CD4-positive, alpha-beta memory T cell (primary cell): ENCODE data around the gene CCN5. TPM values are rescaled to one million over a fixed set of nuclear protein-coding genes. Genes with fewer than 3 reads are reported as not detected.
A peak's percentile ranks its signal among the peaks of the same experiment; 100 is the strongest.

ENCODE experiments used
- CTCF ChIA-PET: fragments of 350-600 bp; sonication (Branson Sonifier 250); formaldehyde crosslinking; loops from one replicate; lab custom pipeline; 2021; ENCODE audit warnings: inconsistent platforms; ENCODE audit not compliant: partially characterized antibody; lab: Charles Lee
- POLR2A ChIA-PET: fragments of 350-600 bp; sonication (Branson Sonifier 250); formaldehyde crosslinking; loops from one replicate; lab custom pipeline; 2021; ENCODE audit not compliant: partially characterized antibody; lab: Charles Lee
- DNase-seq, 5 donors: peaks; one replicate each; pipeline versions ENCODE4 v3.0.0 to v3.0.0-alpha.2; 2020 to 2022; ENCODE audit warnings: mixed read lengths in 1 of 5
- H3K27ac ChIP-seq: one replicate; pipeline ENCODE4 v1.7.0; 2013; ENCODE audit warnings: low read depth, low read length
- H3K27me3 ChIP-seq: 2 replicates; pipeline ENCODE4 v1.7.0; 2013; ENCODE audit warnings: mild to moderate bottlenecking, low read length, moderate library complexity; ENCODE audit not compliant: insufficient read depth
- H3K36me3 ChIP-seq: 2 replicates; pipeline ENCODE4 v1.7.0; 2013; ENCODE audit warnings: mild to moderate bottlenecking, low read length, moderate library complexity; ENCODE audit not compliant: insufficient read depth
- H3K4me1 ChIP-seq: 2 replicates; pipeline ENCODE4 v1.7.0; 2013; ENCODE audit warnings: mild to moderate bottlenecking, low read length, moderate library complexity; ENCODE audit not compliant: insufficient read depth
- H3K4me3 ChIP-seq, 2 donors: one replicate each; pipeline ENCODE4 v1.7.0; 2013; ENCODE audit warnings: low read length in 2 of 2, mild to moderate bottlenecking in 1 of 2
- H3K9me3 ChIP-seq, 2 donors: one replicate each; pipeline ENCODE4 v1.7.0; 2013; ENCODE audit warnings: low read length in 2 of 2, control low read depth in 1 of 2; ENCODE audit not compliant: control insufficient read depth in 1 of 2
- H3K27ac Mint-ChIP-seq, 7 donors: one replicate each; pipeline ENCODE4 v1.8.0; 2020 to 2021; ENCODE audit warnings: mixed read lengths in 7 of 7, mild to moderate bottlenecking in 6 of 7, inconsistent platforms in 3 of 7, moderate library complexity in 3 of 7
- H3K27me3 Mint-ChIP-seq, 2 donors: one replicate each; pipeline ENCODE4 v1.8.0; 2020 to 2021; ENCODE audit warnings: mixed read lengths in 2 of 2
- H3K36me3 Mint-ChIP-seq, 2 donors: one replicate each; pipeline ENCODE4 v1.8.0; 2020 to 2021; ENCODE audit warnings: mixed read lengths in 2 of 2, inconsistent platforms in 1 of 2, mild to moderate bottlenecking in 1 of 2
- H3K4me1 Mint-ChIP-seq, 4 donors: one replicate each; pipeline ENCODE4 v1.8.0; 2020 to 2021; ENCODE audit warnings: mixed read lengths in 4 of 4, mild to moderate bottlenecking in 1 of 4
- H3K4me3 Mint-ChIP-seq, 8 donors: one replicate each; pipeline ENCODE4 v1.8.0; 2020 to 2021; ENCODE audit warnings: mixed read lengths in 8 of 8, mild to moderate bottlenecking in 7 of 8, moderate library complexity in 6 of 8, inconsistent platforms in 3 of 8
- H3K9me3 Mint-ChIP-seq, 8 donors: one replicate each; pipeline ENCODE4 v1.8.0; 2020 to 2021; ENCODE audit warnings: mixed read lengths in 8 of 8, mild to moderate bottlenecking in 5 of 8, inconsistent platforms in 3 of 8, moderate library complexity in 1 of 8
- intact Hi-C: fragments of 100-400 bp; cut with micrococcal nuclease; formaldehyde crosslinking; loops from one replicate; pipeline ENCODE4 v1.15.1; 2023
- polyA plus RNA-seq, 2 donors: library from polyadenylated mRNA; unstranded; fragments of 300-500 nt; fragmentation: Illumina TruSeq; gene quantifications; one replicate each; pipeline ENCODE4 v1.2.3, GENCODE V29; 2021
- total RNA-seq, 2 experiments: library from RNA; stranded (reverse); gene quantifications; one replicate each; pipeline ENCODE4 v1.2.3, GENCODE V29; 2021

CCN5 gene
- total and polyA plus RNA-seq, 4 experiments from 2014 or later = not detected

- intact Hi-C loops = loop anchor here (5.0 kb wide), 1 partner anchor 222 kb away; the partner anchor contains the start of gene STK4
- peak within 1 kb of the TSS in 3 of 7 donors; percentile 29 to 64 (median 42) for H3K27ac Mint-ChIP-seq
- H3K27me3 ChIP-seq = peaks cover 11% of the 10 kb centered on the region
- H3K4me3 Mint-ChIP-seq = peak within 1 kb of the TSS; percentile 66 to 87 (median 84)
- peaks cover 7 to 13% (median 11%) of the 10 kb centered on the region in 4 donors for H3K4me1 Mint-ChIP-seq
- peak within 1 kb of the TSS in 1 of 2 donors; percentile 32 for H3K4me3 ChIP-seq
- H3K36me3 Mint-ChIP-seq = no peaks in the 10 kb centered on the region
- peak in 4 of 5 donors; percentile 7 to 29 (median 17) for DNase-seq
- H3K27me3 Mint-ChIP-seq = peaks cover 14 to 16% of the 10 kb centered on the region in 2 donors
- peaks cover 5% of the 10 kb centered on the region for H3K4me1 ChIP-seq
- CTCF ChIA-PET = no interaction called here
- H3K27ac ChIP-seq = no peak within 1 kb of the TSS
- POLR2A ChIA-PET = no interaction called here
- H3K9me3 Mint-ChIP-seq = no peaks in the 10 kb centered on the region
- H3K9me3 ChIP-seq = no peaks in the 10 kb centered on the region
- no peaks in the 10 kb centered on the region for H3K36me3 ChIP-seq
Observed at GRCh38 chr20:44745598-44746366, 30.6 kb downstream of the CCN5 start, which contains the start of gene KCNK15. TSS of gene KCNK15 (plus strand) at chr20:44745865. CDS start at chr20:44745911, 46 bp downstream.

- Histone ChIP-seq H3K36me3 (no peaks in the 10 kb centered on the region), H3K27ac (no peak overlapping the region), H3K4me3 (peak overlapping the region in 1 of 2 donors; percentile 32), H3K4me1 (peaks cover 5% of the 10 kb centered on the region), H3K9me3 (no peaks in the 10 kb centered on the region), H3K27me3 (peaks cover 11% of the 10 kb centered on the region)
- intact Hi-C loops = loop anchor here (1.0 to 5.0 kb wide), 2 partner anchors 121 to 221 kb away; partner anchors contain the start of gene STK4
- POLR2A ChIA-PET = no interaction called here
- H3K27me3 Mint-ChIP-seq = peaks cover 14 to 19% of the 10 kb centered on the region in 2 donors
- DNase-seq = no peak
- peak overlapping the region; percentile 54 to 83 (median 76) for H3K4me3 Mint-ChIP-seq
- peaks cover 7 to 13% (median 11%) of the 10 kb centered on the region in 4 donors for H3K4me1 Mint-ChIP-seq
- no peaks in the 10 kb centered on the region for H3K36me3 Mint-ChIP-seq
- CTCF ChIA-PET = interaction anchor here (1.3 to 3.2 kb wide), 10 partner anchors 8 to 349 kb away, joined by 3 to 16 read pairs (median 4); no protein-coding TSS in a partner anchor
- no peaks in the 10 kb centered on the region for H3K9me3 Mint-ChIP-seq
- H3K27ac Mint-ChIP-seq = peak overlapping the region in 2 of 7 donors; percentile 42 to 64
Observed at GRCh38 chr20:44746367-44747165, 31.4 kb downstream of the CCN5 start.

- no peak overlapping the region for H3K4me3 ChIP-seq
- intact Hi-C loops = loop anchor here (1.0 to 5.0 kb wide), 2 partner anchors 120 to 220 kb away; partner anchors contain the start of gene STK4
- peak overlapping the region in 6 of 8 donors; percentile 34 to 58 (median 47) for H3K4me3 Mint-ChIP-seq
- peak; percentile 27 to 57 (median 43) for DNase-seq
- H3K4me1 Mint-ChIP-seq = peaks cover 7 to 13% (median 11%) of the 10 kb centered on the region in 4 donors
- H3K36me3 ChIP-seq = no peaks in the 10 kb centered on the region
- CTCF ChIA-PET = interaction anchor here (0.9 to 3.2 kb wide), 14 partner anchors 9 to 348 kb away, joined by 3 to 16 read pairs (median 4); no protein-coding TSS in a partner anchor
- no peak overlapping the region for H3K27ac Mint-ChIP-seq
- POLR2A ChIA-PET = no interaction called here
- H3K9me3 ChIP-seq = no peaks in the 10 kb centered on the region
- no peaks in the 10 kb centered on the region for H3K36me3 Mint-ChIP-seq
- peaks cover 5% of the 10 kb centered on the region for H3K4me1 ChIP-seq
- no peak overlapping the region for H3K27ac ChIP-seq
- no peaks in the 10 kb centered on the region for H3K9me3 Mint-ChIP-seq
- peaks cover 11% of the 10 kb centered on the region for H3K27me3 ChIP-seq
- H3K27me3 Mint-ChIP-seq = peaks cover 12 to 19% of the 10 kb centered on the region in 2 donors
Observed at GRCh38 chr20:44747166-44748004, 32.2 kb downstream of the CCN5 start.

DNA sequence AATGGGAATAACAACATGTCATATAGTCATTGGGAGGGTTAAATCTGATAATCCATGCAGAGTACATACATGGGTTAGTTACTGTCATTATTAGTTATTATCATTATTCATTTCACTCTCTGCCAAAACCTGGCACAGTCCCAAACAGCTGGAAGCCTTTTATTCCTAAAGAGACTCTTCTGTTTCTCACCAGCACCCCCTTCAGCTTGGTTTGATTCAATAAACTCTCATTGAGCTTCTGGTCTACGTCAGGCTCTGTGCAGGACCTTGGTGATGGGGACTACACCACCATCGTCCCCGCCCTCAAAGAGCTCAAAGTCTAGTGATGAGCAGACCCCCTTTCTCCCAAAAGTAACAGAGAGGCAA, 32.8 kb downstream of the CCN5 start:
- H3K9me3 ChIP-seq = no peaks in the 10 kb centered on the region
- H3K36me3 ChIP-seq = no peaks in the 10 kb centered on the region
- no peak overlapping the region for H3K4me3 ChIP-seq
- H3K4me3 Mint-ChIP-seq = no peak overlapping the region
- peaks cover 11% of the 10 kb centered on the region for H3K27me3 ChIP-seq
- no peaks in the 10 kb centered on the region for H3K36me3 Mint-ChIP-seq
- H3K4me1 Mint-ChIP-seq = peaks cover 7 to 13% (median 11%) of the 10 kb centered on the region in 4 donors
- ChIA-PET POLR2A (no interaction called here), CTCF (interaction anchor here (0.9 to 3.2 kb wide), 14 partner anchors 9 to 347 kb away, joined by 3 to 16 read pairs (median 4); no protein-coding TSS in a partner anchor)
- no peaks in the 10 kb centered on the region for H3K9me3 Mint-ChIP-seq
- H3K27ac ChIP-seq = no peak overlapping the region
- H3K4me1 ChIP-seq = peaks cover 5% of the 10 kb centered on the region
- peaks cover 12 to 19% of the 10 kb centered on the region in 2 donors for H3K27me3 Mint-ChIP-seq
- no peak for DNase-seq
- intact Hi-C loops = loop anchor here (5.0 kb wide), 1 partner anchor 219 kb away; the partner anchor contains the start of gene STK4
- no peak overlapping the region for H3K27ac Mint-ChIP-seq

GRCh38 chr20:44750081-44750805, 35.1 kb downstream of the CCN5 start:
- H3K27me3 Mint-ChIP-seq = peaks cover 10 to 20% of the 10 kb centered on the region in 2 donors
- Histone ChIP-seq H3K27ac (no peak overlapping the region), H3K36me3 (no peaks in the 10 kb centered on the region), H3K4me1 (peaks cover 5% of the 10 kb centered on the region), H3K4me3 (no peak overlapping the region), H3K9me3 (no peaks in the 10 kb centered on the region), H3K27me3 (peaks cover 11% of the 10 kb centered on the region)
- no peaks in the 10 kb centered on the region for H3K36me3 Mint-ChIP-seq
- ChIA-PET CTCF (interaction anchor here (1.2 to 3.2 kb wide), 2 partner anchors 12 to 117 kb away, joined by 5 to 10 read pairs; no protein-coding TSS in a partner anchor), POLR2A (no interaction called here)
- H3K4me3 Mint-ChIP-seq = no peak overlapping the region
- no peaks in the 10 kb centered on the region for H3K9me3 Mint-ChIP-seq
- peak in 1 of 5 donors; percentile 10 for DNase-seq
- intact Hi-C loops = no loop called here
- H3K27ac Mint-ChIP-seq = no peak overlapping the region
- peaks cover 4 to 12% (median 8%) of the 10 kb centered on the region in 4 donors for H3K4me1 Mint-ChIP-seq
